NCI-H1048 (cell line): ENCODE results near the gene DHRS3.
"Not testable (repeated sequence)": the region's sequence is repeated elsewhere in the genome, so short reads cannot be mapped to it uniquely, and the experiment has no call there.

Experiments used
- DNase-seq: peaks from one replicate; lab custom pipeline; 2025; lab: John Stamatoyannopoulos, UW

The DHRS3 gene, protein sequence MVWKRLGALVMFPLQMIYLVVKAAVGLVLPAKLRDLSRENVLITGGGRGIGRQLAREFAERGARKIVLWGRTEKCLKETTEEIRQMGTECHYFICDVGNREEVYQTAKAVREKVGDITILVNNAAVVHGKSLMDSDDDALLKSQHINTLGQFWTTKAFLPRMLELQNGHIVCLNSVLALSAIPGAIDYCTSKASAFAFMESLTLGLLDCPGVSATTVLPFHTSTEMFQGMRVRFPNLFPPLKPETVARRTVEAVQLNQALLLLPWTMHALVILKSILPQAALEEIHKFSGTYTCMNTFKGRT

DNA sequence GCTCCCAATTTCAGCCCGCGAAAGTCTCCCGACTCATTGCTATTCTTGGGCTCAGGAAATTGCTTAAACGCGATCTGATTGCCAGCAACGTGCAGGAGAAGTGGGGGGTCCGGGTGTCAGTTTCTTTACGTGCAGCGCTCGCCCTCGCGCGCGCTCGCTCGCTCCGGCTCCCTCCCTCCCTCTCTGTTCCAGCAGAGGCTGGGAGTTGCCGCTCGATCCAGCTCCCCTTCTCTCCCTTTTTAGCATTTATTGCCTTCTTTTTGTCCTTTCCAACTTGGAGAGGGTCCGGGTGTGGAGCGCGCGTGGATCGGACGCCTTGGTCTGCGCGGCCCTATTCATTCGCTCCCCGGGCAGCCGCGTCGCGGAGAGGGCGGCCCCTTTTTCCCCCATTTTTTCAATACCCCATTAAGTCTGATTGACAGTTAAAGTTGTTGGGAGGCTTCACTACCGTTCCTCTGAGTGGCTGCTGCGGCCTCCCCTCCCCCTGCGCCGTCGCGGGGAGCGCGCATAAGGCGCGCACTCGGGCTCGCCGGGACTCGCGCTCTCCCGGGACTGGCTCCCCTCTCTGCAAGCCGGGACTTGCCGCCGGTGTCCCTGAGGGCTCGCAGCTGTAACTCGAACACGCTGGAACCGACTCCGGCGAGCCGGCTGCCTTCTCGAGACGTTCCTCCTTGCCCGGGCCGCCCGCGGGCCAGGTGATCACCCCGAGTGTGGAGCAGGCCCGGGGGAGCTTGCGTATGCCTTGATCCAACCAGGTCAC is at the start of gene DHRS3:
DHRS3 (minus strand) TSS at position 310 of the 760 bp plus-strand sequence. CDS start 862 bp downstream, outside the sequence.
- DNase-seq, result no peak

DNA sequence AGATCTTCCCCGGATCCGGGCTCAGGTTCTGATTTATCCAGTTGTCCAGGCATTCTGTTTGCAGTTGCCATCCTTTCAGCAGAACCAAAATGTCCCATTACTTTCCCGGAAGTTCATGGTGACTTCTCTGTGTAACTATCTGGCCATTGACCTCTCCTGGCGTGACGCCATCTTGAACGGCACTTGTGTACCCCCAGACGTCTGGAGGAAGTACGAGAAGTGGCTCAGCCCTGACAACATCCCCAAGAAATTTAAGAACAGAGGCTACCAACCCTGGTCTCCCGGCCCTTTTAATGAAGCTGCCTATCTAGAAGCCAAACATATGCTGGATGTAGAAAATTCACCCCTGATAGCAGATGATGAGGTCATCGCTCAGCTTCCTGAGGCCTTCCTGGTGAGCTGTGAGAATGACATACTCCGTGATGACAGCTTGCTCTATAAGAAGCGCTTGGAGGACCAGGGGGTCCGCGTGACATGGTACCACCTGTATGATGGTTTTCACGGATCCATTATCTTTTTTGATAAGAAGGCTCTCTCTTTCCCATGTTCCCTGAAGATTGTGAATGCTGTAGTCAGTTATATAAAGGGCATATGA is 48.2 kb upstream of the DHRS3 start:
- no peak for DNase-seq

DNA sequence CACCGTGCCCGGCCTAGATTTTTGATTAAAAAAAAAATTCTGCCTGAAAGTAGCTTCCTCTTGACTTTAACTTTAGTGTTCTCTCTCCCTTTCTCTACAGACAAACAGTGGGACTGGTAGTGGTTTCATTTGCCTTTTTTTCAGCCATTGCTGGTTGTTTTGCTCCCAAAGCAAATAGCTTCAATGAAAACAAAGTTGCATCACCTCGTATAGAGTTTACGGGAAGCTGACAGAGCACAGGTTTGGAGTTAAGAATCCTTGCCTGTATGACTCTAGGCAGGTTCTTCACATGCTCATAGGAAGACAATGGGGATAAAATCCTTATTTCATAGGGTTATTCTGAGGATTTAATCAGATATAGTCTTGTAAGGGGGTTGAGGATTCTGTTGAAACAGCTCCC is 47.5 kb upstream of the DHRS3 start:
- no peak for DNase-seq

DNA sequence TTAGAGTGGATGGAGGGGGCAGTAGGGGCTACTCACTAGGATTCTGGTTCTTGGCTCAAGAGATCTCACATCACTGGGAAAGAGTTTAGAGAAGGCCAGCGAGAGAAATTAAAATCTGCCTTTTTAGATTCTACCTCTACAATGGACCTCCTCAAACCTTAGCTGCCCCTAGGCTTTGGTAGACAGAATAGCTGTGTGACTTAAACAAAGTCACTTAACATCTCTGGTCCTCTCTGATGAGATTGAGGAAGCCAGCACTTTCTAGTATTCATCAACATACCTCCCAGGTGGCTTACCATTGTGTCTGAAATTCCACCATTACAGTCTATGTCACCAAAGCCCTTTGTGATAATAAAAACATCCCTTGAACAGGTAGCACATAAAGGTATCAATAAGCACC is 44.5 kb upstream of the DHRS3 start:
- DNase-seq, result no peak

DNA sequence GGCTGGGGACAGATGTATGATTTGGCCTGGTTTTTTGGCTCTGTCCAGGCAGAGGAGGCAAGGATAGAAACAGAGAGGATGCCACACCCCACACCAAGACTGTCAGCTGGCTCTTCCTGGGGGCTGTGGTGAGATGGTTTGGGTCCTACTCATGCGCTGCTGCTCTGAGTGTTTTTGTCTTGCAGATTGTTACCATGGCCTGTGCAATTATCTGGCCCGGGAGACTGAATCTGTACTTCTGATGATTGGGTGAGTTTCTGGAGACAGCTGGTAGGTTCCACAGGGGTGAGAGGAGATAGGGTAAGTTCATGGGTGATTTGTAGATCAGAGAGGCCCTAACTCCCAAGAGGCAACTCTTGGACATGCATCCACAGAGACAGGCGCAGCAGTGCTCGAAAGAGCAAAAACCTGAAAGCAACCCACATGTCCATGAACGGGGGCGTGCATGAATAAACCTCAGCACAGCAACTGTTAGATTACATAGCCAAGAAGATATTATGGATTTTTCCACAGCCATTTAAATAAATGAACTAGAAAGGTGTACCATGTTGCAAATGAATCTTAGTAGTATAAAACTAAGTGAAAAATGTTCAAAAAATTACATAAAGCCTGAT is 43.7 kb upstream of the DHRS3 start:
- DNase-seq, result no peak

DNA sequence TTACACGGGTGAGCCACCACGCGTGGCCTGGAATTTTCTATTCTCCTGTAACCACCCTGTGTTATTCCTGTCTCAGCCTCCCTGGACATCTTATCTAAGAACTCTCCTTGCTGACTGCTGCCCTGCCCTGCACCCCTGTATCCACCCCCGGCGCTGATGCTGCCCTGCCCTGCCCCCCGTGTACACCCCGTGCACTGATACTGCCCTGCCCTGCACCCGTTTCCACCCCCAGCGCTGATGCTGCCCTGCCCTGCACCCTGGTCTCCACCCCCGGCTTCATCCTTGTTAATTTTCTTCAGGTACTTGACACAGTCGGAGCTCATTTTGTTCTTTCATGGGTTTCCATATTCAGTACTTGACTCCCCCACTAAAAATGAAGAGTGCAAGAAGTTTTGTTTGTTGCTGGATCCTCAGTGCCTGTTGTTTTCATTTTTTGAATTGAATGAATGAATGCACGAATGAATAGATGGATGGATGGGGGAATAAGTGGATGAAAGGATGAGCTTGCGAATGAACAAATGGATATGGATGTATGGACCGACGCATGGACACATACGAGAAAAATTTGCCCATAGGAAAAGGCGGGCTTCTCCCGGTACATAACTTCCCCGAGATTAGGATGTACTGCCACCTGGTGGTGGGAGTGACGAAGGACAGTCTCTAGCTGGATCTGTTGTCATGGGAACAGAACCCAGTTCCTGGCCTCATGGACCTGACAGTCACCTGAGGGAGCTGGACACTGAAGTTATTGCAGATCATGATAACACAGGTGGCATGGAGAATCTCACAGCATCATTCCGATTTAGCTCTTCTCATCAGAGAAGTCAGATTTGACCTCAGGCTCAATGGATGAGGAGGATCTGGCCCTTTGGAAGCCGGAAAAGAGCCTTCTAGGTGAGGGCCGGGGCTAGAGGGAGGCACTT is 40.8 kb upstream of the DHRS3 start:
- peak; percentile 30 for DNase-seq

DNA sequence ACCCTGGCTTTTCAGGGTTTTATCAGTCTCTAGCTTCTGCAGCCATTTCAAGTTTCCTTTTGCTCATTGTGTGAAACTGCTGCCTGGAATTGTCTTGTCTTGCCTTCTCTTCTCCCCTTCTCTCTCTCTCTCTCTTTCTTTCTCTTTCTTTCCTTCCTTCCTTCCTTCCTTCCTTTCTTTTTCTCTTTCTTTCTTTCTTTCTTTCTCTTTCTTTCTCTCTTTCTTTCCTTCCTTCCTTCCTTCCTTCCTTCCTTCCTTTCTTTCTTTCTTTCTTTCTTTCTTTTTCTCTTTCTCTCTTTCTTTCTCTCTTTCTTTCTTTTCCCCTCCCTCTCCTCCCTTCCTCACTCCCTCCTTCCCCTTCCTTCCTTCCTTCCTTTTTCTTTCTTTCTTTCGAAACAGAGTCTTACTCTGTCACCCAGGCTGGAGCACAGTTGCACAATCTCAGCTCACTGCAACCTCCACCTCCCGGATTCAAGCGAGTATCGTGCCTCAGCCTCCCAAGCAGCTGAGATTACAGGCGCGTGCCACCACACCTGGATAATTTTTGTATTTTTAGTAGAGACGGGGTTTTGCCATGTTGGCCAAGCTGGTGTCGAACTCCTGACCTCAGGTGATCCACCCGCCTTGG is 40.0 kb upstream of the DHRS3 start:
- DNase-seq, result not testable (repeated sequence)

DNA sequence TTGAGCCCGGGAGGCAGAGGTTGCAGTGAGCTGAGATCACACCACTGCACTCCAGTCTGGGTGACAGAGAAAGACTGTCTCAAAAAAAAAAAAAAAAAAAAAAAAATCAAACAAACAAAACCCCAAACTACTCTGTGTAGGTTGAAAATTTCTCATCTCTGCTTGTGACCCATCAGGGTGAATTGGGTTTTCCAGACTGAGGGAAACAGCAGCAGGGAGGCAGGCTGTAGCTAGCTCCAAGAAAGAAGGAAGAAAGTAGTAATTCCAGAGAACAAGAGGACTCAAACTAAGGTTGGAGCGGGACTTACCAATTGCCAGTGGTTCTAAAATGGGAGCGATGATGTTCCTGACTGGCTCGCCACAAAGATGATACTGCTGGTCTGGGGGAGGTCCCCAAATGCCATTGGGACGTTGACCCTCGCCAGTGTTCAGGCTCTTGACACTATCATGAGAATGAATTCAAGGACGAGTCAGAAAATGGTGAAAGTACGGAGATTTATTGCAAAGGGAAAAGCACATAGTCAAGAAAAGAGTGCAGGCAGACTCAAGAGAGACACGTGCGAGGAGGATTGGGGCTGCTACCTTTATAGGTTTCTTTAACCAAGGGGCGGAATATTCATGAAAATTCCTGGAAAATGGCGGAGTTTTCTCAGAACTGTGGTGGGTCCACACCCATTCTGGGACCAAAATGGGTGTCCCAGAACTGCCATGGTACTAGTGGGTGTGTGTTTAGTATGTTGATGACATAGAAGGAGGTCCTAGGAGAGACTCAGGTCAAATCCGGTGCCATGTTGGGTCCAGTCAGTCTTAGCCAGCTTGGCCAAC is 39.3 kb upstream of the DHRS3 start:
- DNase-seq, result no peak

DNA sequence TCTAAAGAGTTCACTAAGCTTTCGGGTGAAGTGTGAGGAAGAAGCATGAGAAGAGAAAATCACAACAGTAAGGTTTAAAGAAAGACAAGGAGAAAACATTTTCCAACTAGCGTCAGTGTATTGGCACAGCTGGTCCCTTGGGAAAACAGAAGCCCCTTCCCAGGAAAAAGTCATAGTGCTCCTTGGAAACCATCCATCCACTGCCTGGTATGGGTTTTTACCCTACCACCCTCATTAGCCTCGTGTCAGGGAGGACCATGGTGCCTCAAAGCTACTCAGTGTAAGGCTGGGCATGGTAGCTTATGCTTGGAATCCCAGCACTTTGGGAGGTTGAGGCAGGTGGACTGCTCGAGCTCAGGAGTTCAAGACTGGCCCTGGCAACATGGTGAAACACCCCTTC is 38.6 kb upstream of the DHRS3 start:
- no peak for DNase-seq

DNA sequence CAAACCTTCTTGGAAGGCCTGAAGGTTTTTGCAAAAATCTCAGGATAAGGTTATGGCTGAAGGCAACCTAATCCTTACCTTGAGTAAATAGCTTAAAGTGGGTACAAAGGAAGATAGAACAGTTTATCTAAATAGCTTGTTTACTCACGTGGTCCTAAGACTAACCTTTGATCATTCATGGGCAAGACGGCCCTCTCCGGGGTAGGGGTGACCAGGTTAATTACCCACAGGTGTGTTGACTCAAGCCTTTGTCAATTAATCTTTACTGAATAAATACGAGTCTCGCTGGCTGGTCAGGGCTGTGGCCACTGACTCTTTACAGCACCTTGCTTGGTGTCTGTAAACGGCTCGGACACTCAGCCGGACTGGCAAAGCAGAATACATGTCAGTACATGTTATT is 36.6 kb upstream of the DHRS3 start:
- no peak for DNase-seq

DNA sequence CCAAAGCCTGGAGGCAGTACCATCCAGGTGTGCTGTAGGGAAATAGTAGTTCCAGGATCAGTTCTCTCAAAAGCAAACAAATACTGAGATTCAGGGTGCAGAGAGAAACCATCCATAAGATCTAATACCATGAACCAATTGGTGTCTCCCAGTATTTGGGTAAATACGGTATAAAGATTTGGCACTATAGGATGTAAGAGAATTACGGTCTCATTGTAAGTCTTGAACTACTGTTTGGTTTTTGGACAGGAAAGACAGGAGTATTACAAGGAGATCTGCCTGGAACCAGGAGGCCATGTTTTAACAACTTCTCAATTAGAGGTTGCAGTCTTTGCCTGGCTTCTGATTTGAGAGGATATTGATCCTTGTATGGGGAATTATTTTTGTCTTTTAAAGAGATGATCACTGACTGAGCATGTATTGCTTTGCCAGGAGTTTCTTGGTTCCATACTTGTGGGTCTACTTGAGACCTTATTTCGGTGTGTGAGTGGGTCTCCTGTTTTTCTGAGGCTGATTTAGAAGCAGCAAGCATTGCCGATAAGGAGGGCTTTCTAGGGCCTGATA is 36.1 kb upstream of the DHRS3 start:
- DNase-seq, result no peak

DNA sequence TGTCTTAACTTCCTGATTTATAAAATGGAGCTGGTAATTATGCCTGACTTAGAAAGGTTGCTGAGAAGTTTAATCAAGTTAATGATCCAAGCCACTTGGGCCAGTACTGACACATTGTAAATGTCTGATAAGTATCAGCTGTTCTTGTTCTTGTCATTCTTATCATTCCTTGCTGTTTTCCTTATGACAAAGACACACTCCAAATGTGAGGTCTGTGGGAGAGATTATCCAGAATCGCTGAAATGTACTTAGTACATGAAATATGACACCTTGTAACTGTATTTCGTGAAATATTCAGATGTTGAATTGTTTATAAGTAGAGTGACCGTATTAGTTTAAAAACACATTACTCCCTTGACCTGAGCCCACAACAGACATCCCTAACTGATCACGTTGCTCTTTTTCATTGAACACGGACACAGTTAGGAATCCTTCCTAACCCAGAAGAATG is 32.0 kb upstream of the DHRS3 start:
- no peak for DNase-seq

DNA sequence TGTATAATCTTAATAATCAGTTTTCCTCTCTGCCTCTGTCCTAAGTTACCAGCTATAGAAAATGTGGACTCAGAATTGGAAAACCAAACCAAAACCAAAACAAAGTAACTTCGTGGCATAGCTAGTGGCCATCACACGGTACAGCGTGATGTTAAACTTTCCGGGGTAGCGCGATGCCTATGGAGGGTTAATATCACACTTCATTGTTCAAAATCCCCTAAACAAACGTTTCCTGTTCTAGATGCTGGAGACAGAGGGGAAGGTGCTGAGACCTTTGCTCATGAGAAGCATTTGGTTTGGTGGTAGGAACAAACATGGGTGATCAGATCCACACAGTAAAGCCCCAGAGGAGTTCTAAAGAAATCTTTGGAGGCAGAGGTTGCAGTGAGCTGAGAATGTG is 30.7 kb upstream of the DHRS3 start:
- DNase-seq, result no peak

DNA sequence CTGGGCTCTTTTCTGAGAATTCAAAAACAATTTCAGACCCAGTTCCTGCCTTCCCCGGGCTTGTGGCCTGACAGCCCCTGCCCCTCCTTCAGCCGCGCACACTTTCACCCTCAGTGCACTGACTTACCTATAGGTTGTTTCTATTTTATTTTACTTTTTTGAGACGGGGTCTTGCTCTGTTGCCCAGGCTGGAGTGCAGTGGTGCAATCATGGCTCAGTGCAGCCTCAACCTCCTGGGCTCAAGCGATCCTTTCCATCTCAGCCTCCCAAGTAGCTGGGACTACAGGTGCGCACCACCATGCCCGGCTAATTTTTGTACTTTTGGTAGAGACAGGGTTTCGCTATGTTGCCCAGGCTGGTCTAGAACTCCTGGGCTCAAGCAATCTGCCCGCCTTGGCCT is 27.4 kb upstream of the DHRS3 start:
- not testable (repeated sequence) for DNase-seq

DNA sequence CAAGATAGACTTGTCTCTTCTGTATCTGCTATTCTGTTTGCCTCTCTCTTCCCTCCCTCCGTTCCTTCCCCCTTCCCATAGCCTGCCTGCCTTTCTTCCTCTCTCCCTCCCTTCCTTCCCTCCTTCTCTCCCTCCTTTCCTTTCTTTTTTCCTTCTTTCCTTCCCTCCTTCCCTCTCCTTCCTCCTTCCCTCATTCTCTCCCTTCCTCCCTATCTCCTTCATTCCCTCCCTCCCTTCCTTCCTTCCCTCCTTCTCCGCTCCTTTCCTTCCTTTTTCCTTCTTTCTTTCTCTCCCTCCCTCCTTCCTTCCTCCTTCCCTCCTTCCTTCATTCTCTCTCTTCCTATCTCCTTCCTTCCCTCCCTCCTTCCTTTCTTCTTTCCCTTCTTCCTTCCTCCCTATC is 26.8 kb upstream of the DHRS3 start:
- no peak for DNase-seq

DNA sequence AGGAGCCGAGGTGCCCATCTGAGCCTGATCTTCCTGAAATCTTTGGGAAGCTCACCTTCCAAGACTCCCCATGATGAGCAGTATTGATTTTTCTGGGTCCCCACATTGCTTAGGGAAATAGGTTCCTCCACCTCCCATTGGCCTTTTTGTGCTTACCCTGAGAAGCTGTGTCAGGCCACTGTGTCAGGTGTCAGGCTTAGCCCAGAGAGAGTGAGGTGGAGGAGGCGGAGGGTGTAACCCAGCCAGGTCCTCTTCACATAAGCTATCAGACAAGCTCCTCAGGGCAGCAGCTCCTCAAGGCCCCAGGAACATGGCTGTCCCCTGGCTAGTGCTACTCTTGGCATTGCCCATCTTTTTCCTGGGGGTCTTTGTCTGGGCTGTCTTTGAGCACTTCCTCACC is 26.2 kb upstream of the DHRS3 start:
- DNase-seq, result no peak

DNA sequence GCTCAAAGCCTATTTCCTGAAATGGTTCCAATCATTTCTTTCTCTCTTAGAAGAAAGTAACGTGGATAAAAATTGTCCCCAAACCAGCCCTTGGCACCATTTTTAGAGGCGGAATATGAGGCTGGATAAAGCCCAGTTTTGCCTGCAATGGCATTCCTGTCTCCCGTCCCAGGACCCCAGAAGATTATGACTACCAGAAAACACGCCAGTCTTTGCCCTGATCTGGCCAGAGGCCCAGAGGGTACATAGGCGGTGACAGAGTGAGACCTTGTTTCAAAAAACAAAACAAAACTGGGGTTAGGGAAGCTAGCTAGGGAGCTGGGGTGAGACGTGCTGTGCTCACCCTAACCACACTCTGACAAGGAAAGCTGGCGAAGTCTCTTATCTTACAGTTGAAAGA is 25.8 kb upstream of the DHRS3 start, which contains the start of gene AADACL4:
AADACL4 (plus strand) TSS at position 301 of the 400 bp plus-strand sequence. CDS start 462 bp downstream, outside the sequence.
- DNase-seq, result no peak

DNA sequence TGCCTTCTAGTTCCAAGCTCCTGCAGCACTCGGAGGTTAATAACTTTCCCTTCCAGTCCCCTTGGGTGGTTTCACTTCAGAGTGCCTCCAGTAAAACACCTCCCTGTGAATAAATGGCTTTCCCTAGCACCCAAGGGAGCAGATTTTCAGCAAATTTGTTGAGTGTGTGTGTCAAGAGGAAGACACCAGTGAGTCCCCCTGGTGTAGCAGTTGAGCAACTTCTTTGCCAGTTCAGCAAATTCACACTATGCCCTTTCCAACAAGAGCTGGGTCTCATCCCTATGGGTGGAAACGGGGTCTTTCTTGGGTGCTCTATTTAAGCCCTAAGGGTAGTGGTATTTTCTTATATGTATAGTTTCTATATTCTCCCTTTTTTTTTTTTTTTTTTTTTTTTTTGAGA is 25.1 kb upstream of the DHRS3 start:
- no peak for DNase-seq

DNA sequence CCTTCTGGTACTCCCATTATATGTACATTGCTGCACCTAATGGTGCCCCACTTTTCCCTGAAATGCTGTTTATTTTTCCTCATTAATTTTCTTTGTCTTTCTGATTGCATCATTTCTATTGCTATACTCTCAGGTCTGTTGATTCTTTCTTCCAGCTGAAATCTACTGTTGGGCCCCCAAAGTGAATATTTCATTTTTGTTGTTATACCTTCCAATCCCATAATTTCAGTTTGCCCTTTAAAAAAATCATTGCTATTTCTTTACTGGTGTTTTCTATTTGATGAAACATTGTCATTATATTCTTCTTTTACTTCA is 22.9 kb upstream of the DHRS3 start:
- DNase-seq, result no peak
